ENCODE results near the gene GSG1L2.

Gene GSG1L2

DNA sequence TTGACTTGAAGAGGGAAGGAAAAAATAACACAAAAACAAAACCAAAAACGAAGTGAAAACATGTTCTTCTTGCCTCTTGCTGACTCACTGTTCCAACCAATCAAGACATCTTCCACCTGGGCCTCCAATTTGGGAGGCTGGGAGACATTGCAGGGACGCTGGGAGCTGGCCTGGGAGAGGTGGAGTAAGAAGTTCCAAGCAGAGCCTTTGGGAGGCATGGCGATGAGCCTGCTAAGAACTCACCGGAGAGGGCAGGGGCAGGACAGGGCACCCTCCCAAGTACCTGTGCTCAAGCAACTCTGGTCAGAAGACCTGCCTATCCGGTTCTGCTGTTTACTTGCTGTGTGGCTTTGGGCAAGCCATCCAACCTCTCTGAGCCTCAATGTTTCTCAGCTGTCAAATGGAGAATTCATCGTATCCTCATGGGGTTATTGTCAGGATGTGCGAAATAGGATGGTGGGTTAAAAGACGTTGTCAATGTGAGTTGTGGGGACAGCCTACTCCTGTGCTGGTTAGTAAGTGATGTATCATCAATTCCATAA is 3.0 kb upstream of the GSG1L2 start:
- DNase-seq: no peak

DNA sequence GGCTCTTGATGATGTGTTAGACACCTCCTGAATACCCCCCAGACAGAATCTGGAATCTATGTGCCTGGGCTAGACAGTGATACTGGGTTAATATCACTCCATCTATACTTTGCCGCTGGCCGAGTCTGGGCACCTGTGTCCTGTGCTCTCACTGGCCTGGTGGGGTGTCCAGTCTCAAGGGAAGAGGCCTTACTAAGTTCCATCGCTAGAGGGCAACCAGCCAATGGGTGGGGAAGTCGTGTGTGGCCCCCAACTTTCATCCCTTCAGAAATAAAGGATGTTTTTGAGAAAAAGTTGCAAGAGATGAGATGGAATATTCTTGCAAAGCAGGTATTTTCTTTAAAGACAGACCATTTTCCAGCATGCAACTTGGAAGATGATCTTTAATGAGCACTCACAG is 2.2 kb upstream of the GSG1L2 start:
- DNase-seq: no peak

DNA sequence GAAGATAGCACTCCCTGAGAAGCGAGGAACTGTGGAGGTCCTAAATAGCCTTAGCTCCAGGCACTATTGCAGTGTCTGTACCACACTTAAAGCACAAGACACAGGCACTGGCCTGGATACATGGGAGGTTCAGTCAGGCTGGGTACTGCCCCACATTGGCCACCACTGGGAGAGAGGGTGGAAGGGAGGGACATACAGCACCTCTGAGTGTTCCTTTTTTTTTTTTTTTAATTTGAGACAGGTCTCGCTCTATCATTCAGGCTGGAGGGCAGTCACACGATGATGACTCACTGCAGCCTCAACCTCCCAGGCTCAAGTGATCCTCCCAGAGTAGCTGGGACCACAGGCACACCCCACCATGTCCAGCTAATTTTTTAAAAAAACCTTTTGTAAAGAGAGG is 1.4 kb downstream of the GSG1L2 start:
- DNase-seq: no peak

DNA sequence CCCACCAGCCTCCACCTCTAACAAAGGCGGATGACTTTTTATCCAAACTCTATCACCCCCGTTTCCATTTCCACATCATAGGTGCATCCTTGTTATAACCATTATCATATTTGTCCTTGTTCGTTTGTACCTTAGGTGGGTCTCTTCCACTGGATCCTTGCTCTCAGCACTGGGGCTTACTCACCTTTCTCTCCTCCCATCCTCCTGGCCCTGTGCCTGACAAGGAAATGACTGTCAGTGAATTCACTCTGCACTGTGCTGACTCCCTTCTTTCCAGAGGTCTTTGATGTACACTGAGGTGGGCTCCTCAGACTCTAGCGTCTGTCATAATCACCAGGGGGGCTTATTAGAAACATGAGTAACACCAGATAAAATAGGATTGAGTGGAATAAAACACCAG is 3.1 kb downstream of the GSG1L2 start:
- DNase-seq: no peak

DNA sequence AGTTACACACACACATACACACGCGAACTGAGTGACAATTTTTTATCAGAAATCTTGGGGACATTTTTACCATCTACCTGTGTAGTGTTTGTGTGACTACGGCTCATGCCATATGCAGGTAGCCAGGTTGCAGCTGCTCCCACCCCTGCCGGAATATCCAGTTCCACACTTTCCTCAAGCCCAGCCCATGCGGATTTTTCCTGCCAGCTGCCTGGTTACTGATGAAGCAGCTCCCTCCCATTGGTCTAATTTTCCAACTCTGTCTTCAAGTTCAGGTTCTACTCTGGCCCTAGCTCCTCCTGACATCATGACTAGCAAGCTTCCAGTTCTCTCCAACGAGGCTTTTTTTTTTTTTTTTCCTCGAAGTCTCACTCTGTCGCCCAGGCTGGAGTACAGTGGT is 4.8 kb downstream of the GSG1L2 start:
- DNase-seq: no peak

DNA sequence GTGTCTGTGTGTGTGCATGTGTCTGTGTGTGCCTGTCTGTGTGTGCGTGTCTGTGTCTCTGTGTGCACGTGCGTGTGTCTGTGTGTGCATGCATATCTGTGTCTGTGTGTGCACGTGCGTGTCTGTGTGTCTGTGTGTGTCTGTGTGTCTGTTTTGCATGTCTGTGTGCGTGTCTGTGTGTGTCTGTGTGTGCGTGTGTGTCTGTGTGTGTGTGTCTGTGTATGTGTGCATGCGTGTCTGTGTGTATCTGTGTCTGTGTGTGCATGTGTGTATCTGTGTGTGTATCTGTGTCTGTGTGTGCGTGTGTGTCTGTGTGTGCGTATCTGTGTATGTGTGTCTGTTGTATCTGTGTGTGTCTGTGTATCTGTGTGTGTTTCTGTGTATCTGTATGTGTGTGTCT is 5.4 kb downstream of the GSG1L2 start:
- no peak for DNase-seq

DNA sequence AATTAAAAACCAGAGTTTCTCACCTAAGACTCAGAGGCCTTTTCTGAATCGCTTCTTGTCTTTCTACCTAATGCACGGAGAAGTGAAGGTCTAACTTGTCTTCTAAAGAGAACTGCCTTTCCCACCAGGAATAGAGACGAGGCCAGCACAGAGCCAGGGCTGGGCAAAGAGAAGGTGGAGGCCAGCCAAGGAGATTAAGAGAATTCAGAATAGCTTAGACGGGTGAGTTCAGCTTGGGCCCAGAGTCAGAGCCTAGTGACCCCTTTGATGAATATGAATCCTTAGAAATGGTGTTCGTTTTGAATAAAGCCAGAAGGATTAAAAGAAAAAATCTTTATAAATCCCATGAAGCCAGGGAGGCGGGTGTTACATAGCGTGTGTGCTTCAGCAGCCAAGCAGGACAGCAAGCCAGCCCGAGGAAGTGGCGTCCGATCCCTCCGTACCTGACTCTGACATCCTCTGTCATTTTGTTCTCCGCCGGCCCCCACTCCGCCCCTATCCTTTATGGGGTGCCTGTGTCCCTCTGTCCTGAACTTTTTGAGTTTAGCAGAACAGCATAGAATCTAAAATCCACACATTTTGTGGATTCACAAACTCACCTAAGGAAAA is 7.4 kb downstream of the GSG1L2 start:
- no peak for DNase-seq

DNA sequence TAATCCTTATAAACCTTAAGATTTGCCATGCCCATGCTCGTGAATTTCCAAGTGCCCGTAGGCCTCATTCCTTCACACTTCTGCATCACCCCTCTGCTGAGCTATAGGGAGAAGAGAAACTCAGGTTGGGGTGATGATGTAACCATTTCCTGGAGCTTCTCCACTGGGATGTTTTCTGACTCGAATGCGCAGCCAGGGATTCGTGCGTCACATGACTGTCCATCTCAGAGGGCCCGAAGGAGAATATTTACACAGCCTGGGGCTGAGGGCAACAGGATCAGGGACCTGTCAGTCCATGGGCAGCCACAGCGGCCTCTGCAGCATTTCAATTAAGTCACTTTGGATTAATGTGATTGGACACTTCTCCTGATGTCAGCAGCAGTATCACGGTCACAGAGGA is 8.7 kb downstream of the GSG1L2 start:
- DNase-seq: no peak

DNA sequence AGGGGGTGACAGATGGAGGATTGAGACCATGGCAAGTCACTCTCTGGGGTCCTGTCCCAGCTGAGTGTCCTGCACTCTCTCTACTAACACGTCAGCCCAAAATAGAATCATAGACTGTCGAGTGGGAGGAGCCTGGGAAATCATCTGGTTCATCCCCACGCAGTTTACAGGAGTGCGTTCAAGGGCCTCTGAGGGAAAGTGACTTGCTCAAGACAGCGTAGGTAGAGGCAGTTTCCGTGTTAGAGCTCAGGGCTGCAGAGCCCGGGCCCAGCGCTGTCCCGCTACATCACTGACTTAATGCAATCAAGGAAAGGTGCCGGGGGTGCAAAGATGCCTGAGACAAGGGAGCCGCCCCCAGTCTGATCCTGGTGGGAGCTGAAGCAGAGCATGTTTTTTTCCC is 10.3 kb downstream of the GSG1L2 start:
- no peak for DNase-seq

DNA sequence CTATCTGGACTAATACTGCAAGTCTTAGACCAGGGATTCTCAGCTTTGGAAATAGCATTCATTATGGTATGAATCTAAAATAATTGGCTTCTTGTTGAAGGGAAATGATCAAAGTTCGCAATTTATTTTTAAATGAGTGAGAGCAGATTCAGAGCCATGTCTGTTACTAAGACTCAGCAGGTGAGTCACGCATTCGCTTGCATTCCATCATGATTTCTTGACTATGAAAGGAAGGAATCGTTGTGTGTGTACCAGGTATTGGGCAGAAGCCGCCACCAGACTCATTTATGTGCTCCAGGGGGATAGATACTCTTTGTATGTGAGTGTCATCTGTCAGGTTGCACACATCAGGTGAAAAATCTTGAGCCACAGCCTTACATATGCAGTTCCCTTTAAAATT is 10.8 kb downstream of the GSG1L2 start:
- DNase-seq: no peak

DNA sequence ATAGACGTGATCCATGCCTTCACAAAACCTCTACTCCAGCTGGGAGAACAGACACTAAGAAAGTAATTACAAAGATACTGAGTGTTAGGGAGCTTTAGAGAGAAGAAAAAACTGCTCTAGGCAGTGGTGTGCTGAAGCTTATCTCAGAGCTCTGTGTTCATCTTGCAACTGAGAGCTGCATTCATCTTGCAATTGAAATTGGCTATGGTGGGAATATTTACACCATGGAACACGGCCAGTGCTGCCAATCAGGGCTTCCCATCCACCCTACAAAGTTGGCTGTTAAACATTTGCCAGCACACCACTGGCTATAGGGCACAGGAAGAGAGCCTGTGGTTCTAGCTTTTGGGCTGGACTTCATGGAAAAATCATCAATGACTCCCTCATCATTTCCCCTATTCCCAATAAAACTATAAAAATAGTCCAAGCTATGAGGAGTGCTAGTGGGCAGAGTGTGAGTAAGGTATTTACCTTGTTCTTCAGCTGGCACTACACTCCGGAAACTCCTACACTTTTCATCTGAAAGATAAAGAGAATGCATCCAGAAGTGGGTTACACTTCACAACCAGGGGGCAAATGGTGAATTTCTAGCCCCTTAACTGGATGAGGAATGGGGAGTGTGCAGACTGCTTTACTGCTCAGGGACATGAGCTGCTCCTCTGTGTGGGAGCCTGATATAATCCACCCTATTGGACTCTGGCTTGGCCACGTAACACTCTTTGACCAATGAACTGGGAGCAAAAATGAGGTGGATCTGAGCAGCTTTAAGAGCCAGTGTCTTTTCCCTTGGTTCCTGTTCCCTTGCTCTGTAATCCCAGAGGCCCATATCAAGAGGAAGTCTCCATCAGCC is 11.6 kb downstream of the GSG1L2 start:
- no peak for DNase-seq

DNA sequence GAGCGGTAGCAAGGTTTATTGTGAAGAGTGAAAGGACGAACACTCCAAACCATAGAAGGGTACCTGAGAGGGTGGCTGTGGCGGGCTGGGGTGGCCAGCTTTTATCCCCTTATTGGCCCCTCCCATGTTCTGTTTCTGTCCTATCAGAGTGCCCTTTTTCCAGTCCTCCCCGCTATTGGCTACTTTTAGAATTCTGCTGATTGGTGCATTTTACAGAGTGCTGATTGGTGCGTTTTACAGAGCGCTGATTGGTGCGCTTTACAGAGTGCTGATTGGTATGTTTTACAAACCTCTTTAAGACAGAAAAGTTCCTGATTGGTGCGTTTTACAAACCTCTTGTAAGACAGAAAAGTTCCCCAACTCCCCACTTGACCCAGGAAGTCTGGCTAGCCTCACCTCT is 12.5 kb downstream of the GSG1L2 start:
- no peak for DNase-seq

DNA sequence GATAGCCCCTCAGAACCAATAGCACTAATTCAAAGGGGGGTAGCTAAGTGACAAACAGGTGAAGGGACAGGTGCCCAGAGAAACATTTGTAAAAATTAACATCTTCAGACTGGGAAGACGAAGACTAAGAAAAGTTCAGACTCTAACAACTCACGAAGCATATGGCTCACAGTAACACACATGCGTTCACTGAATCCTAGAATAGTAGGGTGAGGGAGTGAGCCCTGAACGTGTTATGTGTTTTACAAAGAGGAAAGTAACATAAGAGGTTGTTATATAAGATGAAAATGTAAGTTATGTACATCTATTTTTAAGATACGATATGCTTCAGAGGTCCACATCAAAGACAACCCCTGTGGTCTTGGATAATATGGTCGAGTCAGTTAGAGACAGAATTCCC is 15.2 kb downstream of the GSG1L2 start:
- no peak for DNase-seq

DNA sequence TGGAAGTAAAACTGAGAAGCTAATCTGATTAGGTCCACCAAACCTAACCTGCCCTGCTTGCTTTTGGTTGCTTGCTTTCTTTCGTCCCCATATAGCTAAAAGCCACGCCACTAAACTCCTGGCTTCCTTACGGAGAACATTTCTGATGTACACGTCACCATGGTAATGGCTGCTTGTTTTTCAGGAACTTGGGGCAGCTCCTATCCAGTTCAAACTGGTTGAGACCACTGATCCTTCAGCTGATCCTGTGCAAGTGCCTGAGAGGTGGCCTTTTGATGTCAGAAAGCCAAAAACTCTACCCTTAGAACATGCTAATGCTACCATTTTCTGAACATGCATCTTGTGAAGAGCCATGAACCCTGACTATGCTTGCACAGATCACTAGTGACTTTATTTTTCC is 16.1 kb downstream of the GSG1L2 start:
- no peak for DNase-seq

DNA sequence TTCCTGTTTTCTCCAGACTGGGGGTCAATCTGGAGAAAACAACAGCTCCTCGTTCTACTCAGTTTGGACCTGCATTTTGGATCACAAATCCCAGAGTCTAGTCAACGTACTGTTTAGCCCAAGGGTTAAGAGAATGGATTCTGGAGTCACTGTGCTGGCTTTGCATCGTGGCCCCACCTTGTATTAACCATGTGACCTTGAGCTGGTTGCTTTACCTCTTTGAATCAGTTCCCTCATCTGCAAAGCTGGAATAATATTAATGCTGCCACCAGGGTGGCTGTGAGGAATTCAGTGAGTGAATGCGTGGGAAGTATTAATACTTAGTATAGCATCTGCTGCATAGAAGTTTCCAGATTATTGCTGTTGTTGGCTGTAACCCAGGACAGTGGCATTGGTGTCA is 19.2 kb downstream of the GSG1L2 start:
- DNase-seq: no peak

DNA sequence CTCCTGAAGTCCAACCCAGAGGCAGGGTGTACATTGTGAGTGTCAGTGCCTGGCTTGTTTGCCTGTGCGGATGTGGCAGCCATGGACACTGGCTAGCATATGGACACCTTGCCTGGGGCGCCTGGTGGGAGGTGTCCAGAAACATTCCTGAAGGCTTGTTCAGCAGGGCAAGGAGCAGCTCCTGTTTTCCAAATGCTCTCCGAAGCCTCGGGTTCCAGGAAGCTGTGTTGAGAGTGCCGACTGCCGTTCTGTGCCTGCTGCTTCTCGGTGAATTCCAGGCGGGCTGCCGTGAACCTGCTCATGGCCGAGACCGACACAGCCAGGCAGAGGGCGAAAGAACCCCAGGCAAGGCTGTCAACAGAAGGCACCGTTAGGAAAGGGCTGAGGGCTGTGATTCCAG is 19.6 kb downstream of the GSG1L2 start:
- DNase-seq: no peak

DNA sequence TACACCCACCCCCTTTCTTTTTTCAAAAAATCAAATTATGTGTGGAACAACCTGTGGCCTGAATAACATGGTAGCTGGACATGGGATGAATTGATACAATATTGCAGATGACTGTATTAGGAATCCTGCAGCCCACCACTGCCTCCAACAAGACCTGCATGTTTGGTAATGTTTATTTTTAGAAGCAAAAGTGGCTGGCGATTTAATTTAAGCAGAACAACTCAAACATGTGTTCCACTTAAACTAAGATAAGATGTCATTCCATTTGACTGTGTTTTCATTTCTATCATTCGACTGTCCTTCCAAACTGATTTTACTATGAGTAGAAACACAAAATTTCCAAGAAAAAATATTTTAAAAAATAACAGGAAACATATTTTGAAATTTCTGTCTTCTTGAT is 20.4 kb downstream of the GSG1L2 start:
- no peak for DNase-seq

DNA sequence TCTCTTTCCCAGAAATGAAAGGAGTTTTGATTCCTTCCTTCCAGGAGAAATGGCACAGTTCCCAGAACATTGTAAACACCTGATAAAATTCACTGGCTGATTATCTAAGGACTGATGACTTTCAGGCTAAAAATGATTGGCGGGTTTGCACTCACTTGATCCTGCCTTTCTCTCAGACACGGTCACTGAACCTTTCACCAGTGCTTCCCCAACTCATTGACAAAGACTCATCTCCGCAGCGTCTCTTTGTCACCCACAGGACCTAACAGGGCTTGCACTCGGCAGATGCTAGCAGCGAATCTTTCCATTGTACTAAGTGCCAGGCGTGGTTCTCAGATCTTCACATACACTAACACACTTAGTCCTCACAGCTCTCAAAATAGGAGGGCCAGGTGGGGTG is 23.2 kb downstream of the GSG1L2 start:
- DNase-seq: no peak

DNA sequence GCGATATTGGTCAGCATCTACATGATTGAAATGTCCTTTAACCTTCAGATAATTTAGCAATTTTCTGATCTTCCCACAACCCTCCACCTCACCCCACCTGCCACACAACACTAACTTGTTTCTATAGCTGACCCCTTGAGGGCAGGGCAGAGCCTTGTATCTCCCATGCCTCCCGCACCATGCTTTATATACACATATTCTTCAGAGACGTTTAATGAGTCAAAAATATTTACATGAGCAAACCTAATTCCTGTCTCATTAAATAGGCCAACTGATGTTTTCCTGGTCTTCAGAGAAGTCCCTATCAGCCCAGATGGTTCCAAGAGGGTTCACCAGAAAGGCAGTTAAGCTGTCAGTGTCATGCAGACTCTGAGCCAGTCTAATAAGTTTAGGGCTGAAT is 23.9 kb downstream of the GSG1L2 start:
- DNase-seq: no peak

DNA sequence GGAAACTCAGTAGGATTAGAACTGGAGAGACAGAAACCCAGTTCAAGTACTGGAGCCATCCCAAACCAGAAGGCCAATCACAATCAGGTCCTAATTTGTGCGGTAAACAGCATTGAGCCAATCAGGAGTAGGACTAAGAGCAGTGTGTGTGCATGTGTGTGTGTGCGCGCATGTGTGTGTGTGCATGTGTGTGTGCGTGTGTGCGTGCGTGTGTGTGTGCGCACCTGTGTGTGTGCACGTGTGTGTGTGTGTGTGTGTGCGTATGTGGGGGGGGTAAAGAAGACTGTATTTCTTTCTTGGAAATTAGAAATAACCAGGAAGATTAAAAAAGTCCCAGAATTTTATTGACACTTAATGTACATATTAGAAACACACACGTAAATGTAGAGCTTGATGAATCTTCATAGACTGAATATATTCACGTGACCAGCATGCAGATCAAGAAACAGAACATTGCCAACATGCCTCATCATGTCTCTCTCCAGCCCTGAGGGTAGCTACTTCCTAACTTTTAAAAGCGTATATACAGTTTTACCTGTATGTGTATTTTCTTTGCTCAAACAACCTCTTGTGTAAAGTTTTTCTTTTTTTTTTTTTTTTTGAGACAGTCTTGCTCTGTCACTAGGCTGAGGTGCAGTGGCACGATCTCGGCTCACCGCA is 29.6 kb downstream of the GSG1L2 start:
- no peak for DNase-seq

DNA sequence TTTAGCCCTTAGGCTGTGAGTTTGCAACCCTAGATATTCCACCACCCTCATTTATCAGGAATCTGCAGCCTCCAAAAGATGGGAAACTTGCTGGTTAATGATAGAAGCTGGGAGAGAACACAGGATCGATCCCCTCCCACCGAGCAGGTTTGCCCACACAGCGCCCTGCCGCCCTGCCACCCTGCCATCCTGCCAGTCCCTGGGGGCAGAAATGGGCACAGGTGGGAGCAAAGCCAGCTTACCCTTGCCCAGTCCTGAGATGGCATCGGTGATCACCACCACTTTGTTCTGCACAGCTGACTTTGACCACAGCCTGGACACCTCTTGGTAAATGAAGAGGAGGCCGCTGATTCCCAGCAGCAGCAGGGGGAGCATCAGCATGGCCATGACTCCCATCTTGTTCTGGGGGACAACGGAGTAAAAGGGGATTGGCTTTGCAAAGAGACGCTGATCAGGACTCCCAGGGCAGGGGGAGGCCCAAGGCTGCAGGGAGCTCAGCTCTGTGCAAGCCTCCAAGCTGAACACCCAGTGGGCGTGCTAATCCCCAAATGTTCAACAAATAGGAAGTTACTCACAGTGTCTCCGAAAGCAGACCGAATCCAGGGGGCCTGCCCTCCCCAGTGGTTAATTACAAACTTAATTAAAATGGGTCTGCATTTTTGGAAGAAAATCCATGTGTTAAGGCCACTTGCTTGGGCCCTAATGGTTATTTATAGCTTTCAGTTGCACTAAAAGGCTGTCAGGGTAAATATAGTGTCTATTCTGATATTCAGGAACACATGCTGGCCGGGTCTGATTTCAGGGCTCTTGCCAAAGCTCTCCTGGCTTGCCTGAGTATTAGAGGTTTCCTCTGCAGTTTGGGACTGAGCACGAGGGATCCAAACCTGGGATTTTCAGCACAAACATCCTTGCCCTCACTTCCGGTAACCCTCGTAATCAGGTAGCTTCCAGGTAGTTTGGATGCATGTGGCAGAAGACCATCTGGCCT is 30.7 kb downstream of the GSG1L2 start, which contains the start of gene DHRS7C:
TSS of gene DHRS7C (minus strand) at position 704 of the 988 bp plus-strand sequence. CDS start at position 396, 308 bp downstream.
- DNase-seq: no peak

DNA sequence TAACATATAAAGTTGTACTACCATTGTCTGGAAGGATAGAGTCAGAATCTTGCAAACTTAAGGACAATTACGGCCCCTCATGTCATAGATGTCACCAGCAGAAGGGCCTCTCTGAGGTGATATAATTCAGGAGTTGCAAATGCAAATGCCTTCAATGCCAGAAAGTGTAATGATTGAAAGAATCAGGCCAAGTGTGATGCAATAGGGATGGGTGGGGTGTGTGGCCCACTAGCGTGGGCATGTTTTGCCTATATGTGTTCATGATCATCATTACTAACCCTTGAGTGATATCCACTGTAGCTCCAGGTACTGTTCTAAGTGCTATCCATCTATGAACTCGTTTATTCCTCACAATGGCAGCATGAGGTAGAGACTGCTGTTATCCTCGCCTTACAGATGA is 31.6 kb downstream of the GSG1L2 start:
- no peak for DNase-seq

DNA sequence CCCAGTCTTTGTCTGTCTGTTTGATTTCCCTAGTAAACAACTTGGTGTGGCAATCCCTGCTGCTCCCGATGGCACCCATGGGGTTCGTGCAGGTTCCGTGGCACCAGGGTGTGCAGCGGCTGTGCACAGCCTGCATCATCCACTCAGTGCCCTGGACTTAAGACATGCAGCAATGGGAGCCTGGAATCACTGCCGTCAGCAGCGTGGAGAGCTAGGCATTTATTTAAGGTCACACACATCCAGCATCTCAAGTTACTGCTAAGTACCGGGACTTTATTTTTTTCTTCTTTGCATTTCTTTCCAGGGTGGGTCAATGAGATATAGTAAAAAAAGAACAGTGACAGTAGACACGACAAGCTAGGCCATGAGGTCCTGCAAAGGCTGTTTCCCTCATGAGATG is 33.3 kb downstream of the GSG1L2 start:
- no peak for DNase-seq

Data from SHP77 treated with DMSO at 0.1 percent for 48 hours (cell line).